OCI-LY1 (cell line): Measurements from ENCODE around the gene GGA2.

Experiments used
- EZH2 ChIP-seq: fragments of 200-600 bp; sonication (generic), shearing (Covaris generic); IDR thresholded peaks from 2 replicates; pipeline ENCODE4 v1.8.0; 2017; ENCODE audit warnings: borderline replicate concordance, mixed run types, mild to moderate bottlenecking, antibody characterized with exemption, low read length, moderate library complexity, mixed read lengths
- TF ChIP-seq, protein P1 (sequence below): fragments of 200-600 bp; sonication (generic), shearing (Covaris generic); IDR thresholded peaks from 2 replicates; pipeline ENCODE4 v1.5.1; 2017; ENCODE audit warnings: mild to moderate bottlenecking, antibody characterized with exemption, low read length, moderate library complexity, mixed read lengths

DNA sequence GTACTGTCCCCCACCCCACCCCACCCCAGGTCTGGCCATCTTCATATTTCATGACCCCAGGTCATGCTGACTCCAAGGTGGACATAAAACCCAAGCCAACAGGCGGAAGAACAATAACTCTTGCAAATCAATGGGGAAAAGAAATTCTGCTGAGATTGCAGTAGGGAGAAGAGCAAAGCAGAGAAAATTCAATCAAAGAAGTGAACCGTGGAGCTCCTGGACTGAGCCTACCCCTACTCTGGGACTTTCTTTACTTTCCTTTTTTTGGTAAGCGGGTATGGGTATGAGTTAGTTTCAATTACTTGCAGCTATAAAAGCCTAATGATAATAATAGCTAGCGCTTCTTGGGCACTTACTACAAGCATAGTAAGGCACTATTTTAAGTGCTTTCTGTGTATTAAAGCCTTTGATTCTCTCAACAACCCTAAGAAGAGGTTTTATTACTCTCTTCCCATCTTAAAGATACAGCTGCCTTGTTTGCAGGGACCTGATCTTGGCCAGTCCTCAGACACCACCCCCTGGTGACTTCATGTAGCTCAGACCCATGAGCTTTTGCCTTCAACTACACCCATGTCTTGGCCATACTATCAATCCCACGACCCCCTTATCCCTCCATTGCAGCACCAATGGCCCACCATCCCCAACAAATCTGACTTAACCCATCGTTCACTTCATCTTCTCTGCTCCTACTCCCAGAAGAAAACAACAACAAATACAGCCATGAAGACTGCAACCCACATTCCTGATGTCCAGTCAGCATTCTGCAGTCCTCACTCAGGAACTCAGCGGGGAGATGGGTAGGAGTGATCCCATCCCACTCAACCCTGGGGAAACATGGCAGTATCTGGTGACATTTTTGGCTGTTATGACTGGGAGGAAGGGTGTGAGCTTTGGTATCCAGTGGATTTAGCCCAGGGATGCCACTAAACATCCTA is 4.4 kb downstream of the GGA2 start:
- no peak for TF ChIP-seq EZH2
- TF ChIP-seq, protein P1, sequence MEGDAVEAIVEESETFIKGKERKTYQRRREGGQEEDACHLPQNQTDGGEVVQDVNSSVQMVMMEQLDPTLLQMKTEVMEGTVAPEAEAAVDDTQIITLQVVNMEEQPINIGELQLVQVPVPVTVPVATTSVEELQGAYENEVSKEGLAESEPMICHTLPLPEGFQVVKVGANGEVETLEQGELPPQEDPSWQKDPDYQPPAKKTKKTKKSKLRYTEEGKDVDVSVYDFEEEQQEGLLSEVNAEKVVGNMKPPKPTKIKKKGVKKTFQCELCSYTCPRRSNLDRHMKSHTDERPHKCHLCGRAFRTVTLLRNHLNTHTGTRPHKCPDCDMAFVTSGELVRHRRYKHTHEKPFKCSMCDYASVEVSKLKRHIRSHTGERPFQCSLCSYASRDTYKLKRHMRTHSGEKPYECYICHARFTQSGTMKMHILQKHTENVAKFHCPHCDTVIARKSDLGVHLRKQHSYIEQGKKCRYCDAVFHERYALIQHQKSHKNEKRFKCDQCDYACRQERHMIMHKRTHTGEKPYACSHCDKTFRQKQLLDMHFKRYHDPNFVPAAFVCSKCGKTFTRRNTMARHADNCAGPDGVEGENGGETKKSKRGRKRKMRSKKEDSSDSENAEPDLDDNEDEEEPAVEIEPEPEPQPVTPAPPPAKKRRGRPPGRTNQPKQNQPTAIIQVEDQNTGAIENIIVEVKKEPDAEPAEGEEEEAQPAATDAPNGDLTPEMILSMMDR, result peak; percentile 19; the same call in 1 of the 2 replicates
